Uterus (tissue), 2 donors: ENCODE measurements around the gene SSH2.

Experiments
- POLR2A ChIP-seq, 2 donors: fragments of 450-650 bp; IDR thresholded peaks; one replicate each; pipeline ENCODE4 v1.6.1; 2016; ENCODE audit warnings: antibody characterized with exemption in 2 of 2, mild to moderate bottlenecking in 1 of 2, moderate library complexity in 1 of 2
- TF ChIP-seq, protein P1 (sequence below), 4 experiments: fragments of 200-600 bp in 2 of 4; fragments of 450-650 bp in 2 of 4; sonication (generic) in 2 of 4; IDR thresholded peaks; one replicate each; pipeline ENCODE4 v1.5.1; 2016 to 2019; ENCODE audit warnings: antibody characterized with exemption in 4 of 4, mild to moderate bottlenecking in 2 of 4, moderate library complexity in 1 of 4

DNA sequence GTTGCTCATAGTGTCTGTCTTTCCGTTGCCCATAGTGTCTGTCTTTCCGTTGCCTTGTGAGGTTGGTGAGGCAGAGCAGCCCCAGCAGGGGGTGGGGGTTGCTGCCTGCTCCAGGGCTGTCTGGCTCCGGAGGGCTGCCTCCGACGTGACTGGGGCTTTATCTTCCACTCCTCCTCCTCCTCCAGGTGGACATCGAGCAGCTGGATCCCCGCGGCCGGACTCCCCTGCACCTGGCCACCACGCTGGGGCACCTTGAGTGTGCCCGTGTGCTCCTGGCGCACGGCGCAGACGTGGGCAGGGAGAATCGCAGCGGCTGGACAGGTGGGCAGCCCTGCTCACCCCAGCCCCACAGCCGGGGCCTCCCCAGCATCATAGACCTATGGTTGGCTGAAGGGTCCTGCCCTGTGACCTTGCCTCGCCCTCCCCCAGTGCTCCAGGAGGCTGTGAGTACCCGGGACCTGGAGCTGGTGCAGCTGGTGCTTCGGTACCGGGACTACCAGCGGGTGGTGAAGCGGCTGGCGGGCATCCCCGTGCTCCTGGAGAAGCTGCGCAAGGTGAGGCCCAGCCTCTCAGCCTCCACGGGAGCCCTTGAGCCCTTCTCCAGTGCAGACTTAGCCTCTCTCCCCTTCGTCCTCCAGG is 322.4 kb downstream of the SSH2 start:
- TF ChIP-seq, protein P1, sequence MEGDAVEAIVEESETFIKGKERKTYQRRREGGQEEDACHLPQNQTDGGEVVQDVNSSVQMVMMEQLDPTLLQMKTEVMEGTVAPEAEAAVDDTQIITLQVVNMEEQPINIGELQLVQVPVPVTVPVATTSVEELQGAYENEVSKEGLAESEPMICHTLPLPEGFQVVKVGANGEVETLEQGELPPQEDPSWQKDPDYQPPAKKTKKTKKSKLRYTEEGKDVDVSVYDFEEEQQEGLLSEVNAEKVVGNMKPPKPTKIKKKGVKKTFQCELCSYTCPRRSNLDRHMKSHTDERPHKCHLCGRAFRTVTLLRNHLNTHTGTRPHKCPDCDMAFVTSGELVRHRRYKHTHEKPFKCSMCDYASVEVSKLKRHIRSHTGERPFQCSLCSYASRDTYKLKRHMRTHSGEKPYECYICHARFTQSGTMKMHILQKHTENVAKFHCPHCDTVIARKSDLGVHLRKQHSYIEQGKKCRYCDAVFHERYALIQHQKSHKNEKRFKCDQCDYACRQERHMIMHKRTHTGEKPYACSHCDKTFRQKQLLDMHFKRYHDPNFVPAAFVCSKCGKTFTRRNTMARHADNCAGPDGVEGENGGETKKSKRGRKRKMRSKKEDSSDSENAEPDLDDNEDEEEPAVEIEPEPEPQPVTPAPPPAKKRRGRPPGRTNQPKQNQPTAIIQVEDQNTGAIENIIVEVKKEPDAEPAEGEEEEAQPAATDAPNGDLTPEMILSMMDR (IDR thresholded peaks at IDR 0.05) = no peak
- no peak for TF ChIP-seq POLR2A (IDR thresholded peaks at IDR 0.05)
